Activated naive CD4-positive, alpha-beta T cell treated with anti-CD3 and anti-CD28 coated beads, Interleukin-2, amount 50 U/mL, for 16 hours (primary cell): ENCODE results near the gene SLC22A16.

Source experiments
- DNase-seq: peaks from one replicate; pipeline ENCODE4 v3.0.0-alpha.2; 2020

Gene SLC22A16

DNA sequence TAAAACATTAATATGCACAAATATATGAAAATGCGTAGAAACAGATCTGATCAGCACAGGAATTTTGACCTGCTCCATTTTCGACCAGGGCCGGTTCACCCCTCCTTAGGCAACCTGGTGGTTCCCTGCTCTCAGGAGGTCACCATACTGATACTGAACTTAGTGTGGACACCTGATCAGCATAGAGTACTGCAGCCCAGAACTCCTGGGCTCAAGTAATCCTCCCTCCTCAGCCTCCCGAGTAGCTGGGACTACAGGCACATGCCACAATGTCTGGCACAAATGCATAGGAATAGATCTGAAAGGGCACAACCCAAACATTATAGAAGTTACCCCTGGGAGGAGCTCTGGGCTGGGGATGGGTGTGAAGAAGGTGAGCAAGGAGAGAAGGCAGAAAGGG lies 36.4 kb downstream of the SLC22A16 start:
- no peak for DNase-seq

DNA sequence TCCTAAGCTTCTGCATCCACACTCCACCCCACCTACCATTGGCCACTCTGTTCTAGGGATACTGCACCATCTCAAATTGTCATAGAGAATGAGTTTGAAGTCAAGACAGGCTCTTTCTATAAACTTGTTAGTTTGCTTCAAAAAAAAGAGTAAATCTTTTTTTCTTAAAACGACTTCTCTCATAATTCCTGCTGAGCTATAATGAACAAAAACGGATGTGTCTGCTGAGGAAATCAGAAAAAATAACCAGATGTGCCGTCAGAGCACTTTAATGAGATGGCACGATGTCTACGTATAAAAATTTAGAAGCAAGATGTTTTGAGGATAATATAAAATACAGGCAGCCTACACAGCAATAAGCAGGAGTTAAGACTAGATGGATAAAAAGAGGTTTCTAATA lies 37.1 kb downstream of the SLC22A16 start:
- no peak for DNase-seq

- DNase-seq = no peak
Observed at GRCh38 chr6:110434961-110435602, 41.3 kb downstream of the SLC22A16 start.

DNA sequence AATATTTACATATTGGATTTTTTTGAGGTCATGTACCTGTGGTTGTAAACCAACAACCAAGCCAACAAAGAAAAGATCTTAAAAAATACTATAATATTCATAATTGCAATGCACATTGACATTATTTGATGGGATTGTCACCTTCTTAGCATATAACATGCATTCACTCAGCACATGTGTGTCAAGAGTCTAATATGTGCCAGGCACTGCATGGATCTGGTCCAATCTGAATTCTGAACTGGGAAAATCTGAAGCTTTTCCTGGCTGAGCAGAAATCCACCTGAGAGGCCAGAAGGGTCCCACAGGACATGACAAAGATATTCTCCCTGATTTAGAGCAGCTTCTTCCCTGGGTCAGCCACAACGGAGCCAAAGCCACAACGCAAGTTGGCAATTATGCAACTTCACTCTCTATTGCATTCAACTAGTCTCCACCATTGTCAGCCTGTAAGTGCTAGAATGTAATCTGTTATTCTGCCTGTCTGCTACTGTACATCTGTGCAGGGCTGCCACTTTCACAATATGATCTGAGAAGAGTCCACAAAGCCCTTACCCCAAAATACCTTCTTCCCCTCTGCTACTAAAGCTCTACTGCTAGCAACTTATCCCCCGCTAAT lies 44.0 kb downstream of the SLC22A16 start:
- no peak for DNase-seq

DNA sequence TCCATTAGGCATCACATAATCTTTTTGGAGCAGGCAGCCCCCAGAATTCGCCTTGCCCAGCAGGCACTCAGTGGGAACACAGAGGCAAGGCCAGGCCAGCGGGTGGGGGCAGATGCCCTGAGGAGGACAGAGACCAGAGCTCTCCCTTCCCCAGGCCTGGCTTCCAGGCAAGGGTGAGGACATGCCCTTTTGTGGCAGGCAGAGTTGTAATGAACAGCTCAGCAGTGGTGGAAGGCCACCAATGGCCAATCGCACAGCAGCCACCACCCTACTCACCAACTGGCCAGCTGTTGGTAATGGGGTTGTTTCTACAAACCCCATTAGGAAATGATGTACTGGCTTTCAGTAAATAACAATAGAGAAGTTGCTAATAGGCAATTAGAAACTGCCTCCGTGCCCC lies 45.7 kb downstream of the SLC22A16 start:
- DNase-seq = no peak

- DNase-seq = no peak
Observed at GRCh38 chr6:110430236-110430635, 46.2 kb downstream of the SLC22A16 start.

DNA sequence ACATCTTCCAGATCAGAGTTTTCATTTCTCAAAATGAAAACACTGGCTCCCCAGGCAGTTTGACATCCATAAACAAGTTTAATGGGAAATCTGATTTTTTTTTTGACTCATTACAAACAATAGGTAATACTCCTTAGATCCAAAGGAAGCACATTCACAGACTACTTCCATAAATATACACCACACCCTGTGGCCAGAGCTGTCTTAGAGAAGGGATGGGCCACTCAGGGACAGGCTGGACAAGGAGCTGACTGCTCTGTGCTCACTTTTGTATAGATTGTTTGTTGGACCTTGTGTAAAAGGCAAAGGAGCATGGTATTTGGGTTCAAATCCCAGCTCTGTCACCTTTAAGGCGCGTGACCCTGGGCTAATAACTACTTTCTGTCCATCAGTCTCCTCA lies 48.3 kb downstream of the SLC22A16 start:
- no peak for DNase-seq

- no peak for DNase-seq
Observed at GRCh38 chr6:110425816-110426215, 50.6 kb downstream of the SLC22A16 start.

DNA sequence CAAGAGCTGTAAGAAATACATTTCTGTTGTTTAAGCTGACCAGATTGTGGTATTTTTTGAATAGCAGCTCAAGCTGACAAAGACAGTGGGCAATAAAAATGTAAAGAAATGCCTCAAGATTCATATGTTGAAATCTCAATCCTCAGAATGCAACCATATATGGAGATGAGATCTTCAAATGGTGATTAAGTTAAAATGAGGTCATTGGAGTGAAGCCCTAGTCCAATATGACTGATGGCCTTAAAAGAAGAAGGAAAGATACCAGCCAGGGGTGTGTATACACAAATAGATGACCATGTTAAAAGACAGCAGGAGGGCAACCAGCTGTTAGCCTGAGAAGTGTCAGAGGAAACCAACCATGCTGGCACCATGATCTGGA lies 54.0 kb downstream of the SLC22A16 start:
- no peak for DNase-seq

GRCh38 chr6:110421749-110422443 lies 54.5 kb downstream of the SLC22A16 start:
- no peak for DNase-seq

DNA sequence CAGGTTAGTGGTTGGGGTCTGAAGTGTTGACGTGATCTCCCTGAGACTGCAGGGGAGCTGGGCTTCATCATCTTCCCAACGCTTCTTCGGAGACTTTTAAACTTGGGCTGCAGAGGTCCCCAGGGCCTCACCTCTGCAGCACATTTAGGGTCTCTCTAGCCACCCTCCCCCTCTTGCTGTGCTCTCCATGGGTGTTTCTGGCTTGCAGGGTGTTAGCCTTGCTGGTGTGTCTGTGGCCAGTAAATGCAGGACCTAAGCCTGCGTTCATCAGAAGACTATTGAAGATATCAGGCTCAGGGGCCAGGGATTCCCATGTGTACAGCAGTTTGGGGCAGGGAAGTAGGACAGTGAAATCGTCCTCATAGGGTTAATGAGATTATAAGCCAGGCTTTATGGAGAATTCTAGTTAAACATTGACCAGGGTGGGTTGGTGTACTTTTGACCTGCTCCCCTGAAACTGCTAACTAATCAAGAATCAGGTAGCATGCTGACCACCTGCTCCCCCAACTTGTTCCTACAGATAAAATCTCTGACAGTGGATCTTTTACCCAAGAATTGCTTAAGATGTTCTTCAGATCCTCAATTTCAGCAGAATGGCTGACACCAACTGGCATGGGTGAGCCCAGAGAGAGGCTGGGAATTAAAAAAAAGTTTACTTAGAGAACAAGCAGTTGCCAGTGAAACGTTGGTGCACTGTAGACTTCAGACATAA lies 57.2 kb downstream of the SLC22A16 start:
- no peak for DNase-seq

GRCh38 chr6:110418594-110418993 lies 57.8 kb downstream of the SLC22A16 start:
- no peak for DNase-seq

GRCh38 chr6:110415086-110415916 lies 61.1 kb downstream of the SLC22A16 start, which contains the start of gene DDO:
TSS of gene DDO (minus strand) at chr6:110415575. CDS start at chr6:110413462, 2,113 bp downstream.
- no peak for DNase-seq

DNA sequence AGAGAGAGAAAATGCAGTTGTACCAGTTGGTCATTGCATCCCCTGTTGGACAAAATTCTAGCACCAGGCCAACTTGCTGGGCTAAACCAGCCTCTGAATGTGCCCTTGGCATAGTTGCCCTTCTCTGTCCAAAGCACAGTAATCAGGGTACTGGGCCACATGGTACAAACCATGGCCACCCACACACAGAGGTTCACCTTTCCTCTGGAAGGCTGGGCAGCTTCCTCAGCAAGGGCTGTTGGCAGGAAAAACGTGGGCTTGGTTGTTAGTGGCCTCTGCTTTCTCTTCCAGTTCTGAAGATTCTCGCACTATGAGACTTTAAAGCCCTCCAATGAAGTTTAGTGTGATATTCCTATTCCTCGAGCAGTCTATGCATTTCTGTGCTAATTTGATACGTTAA lies 61.7 kb downstream of the SLC22A16 start:
- DNase-seq = no peak

DNA sequence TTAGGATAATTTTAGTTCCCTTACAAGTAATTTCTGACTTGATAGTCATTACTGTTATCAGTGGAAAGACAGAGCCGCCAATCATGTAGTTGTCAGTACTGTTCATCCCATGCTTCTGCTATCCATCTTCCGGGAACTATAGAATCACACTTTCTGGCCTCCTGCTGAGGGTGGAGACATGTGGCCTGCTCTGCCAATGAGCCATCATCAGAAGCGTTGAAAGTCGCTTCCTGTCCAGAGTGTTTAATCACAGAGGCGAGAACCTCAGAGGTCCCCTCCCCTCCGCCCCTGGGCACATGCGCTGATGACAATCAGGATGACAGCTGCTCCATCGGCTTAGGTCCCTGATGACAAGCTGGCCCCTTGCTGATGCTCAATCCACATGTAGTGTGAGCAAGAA lies 64.1 kb downstream of the SLC22A16 start:
- no peak for DNase-seq

DNA sequence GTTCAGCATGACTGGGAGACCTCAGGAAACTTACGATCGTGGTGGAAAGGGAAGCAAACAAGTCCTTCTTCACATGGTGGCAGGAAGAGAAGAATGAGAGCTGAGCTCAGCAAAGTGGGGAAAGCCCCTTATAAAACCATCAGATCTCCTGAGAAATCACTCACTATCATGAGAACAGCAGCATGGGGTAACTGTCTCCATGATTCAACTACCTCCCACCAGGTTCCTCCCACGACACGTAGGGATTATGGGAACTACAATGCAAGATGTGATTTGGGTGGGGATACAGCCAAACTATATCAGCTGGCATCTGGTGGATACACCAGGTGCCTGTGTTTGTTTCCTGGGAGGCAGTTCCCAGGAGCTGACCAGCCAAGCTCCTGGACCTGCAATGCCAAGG lies 65.9 kb downstream of the SLC22A16 start:
- DNase-seq = no peak

- DNase-seq = no peak
Observed at GRCh38 chr6:110409794-110410193, 66.6 kb downstream of the SLC22A16 start.

DNA sequence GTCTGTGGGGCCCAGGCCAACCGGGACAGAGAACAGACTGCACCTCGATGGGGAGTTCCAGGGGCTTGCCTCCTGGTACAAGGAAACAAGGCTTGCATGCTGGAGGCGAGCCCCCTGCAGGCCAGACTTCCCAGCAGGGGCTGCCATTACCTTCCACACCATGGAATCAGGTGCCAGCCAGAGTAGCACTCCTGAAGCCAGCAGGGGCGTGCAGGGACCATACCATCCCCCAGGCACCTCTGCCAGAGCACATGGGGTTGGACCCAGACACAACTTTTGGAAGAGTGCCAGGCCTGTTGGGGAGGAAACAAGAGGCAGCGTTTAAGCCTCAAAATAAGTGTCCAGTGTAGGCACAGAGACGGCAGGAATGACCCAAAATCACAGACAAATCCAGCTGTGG lies 67.5 kb downstream of the SLC22A16 start:
- DNase-seq = no peak

- DNase-seq = no peak
Observed at GRCh38 chr6:110404607-110405006, 71.8 kb downstream of the SLC22A16 start.

GRCh38 chr6:110401585-110402176 lies 74.7 kb downstream of the SLC22A16 start:
- DNase-seq = no peak

DNA sequence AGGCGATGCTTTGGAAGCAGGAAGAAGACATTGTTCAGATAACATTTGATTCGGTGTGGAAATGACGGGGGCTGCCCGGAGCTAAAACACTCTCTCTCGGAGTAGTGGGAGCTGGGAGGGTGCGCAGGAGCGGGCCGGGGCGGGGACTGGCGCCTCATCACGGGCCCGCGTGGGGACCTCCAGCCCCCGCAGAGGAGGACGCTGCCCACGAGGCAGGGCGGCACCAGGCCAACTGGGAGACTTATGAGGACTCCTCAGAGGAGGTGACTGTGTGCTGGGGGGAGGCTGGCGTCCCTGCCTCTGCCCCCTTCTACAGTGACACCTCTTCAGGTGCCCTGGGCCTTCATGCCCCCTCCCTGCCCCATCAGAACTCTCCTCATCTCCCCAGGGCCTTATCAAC lies 76.2 kb downstream of the SLC22A16 start:
- no peak for DNase-seq
